Measurements from ENCODE around the gene PLLP.

The PLLP gene

GRCh38 chr16:57303910-57304168 lies 19.4 kb upstream of the PLLP start:
- Histone ChIP-seq H2AFZ (ENCODE audit: low read length) (no peak overlapping the region), H3K9ac (ENCODE audit: low read depth, low read length, poor library complexity, severe bottlenecking) (no peak overlapping the region), H3K4me1 (ENCODE audit: insufficient read depth, low read length, poor library complexity, severe bottlenecking) (peaks cover 9% of the 10 kb centered on the region), H3K9me3 (ENCODE audit: insufficient read depth, low read depth, low read length) (no peaks in the 10 kb centered on the region), H3F3A (ENCODE audit: low read depth) (peaks cover 12% of the 10 kb centered on the region), H3K4me3 (ENCODE audit: low read length, poor library complexity, severe bottlenecking) (no peak overlapping the region), H3K36me3 (ENCODE audit: insufficient read depth, low read length) (no peaks in the 10 kb centered on the region), H3K4me2 (ENCODE audit: low read depth, low read length, poor library complexity, severe bottlenecking) (no peak overlapping the region), H3K79me2 (ENCODE audit: insufficient read depth, low read length) (no peaks in the 10 kb centered on the region), H4K20me1 (ENCODE audit: insufficient read depth, low read length, poor library complexity, severe bottlenecking) (no peaks in the 10 kb centered on the region), H3K27me3 (ENCODE audit: insufficient read depth, low read length, poor library complexity, severe bottlenecking) (no peaks in the 10 kb centered on the region), H3K9me2 (replicated peaks; ENCODE audit: low read depth, low read length) (no peaks in the 10 kb centered on the region)
- TF ChIP-seq, protein P1, sequence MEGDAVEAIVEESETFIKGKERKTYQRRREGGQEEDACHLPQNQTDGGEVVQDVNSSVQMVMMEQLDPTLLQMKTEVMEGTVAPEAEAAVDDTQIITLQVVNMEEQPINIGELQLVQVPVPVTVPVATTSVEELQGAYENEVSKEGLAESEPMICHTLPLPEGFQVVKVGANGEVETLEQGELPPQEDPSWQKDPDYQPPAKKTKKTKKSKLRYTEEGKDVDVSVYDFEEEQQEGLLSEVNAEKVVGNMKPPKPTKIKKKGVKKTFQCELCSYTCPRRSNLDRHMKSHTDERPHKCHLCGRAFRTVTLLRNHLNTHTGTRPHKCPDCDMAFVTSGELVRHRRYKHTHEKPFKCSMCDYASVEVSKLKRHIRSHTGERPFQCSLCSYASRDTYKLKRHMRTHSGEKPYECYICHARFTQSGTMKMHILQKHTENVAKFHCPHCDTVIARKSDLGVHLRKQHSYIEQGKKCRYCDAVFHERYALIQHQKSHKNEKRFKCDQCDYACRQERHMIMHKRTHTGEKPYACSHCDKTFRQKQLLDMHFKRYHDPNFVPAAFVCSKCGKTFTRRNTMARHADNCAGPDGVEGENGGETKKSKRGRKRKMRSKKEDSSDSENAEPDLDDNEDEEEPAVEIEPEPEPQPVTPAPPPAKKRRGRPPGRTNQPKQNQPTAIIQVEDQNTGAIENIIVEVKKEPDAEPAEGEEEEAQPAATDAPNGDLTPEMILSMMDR (conservative IDR thresholded peaks at IDR 0.05; ENCODE audit: low read length) = no peak
- no peak for TF ChIP-seq EZH2phosphoT487 (IDR thresholded peaks at IDR 0.05; ENCODE audit: borderline replicate concordance)

DNA sequence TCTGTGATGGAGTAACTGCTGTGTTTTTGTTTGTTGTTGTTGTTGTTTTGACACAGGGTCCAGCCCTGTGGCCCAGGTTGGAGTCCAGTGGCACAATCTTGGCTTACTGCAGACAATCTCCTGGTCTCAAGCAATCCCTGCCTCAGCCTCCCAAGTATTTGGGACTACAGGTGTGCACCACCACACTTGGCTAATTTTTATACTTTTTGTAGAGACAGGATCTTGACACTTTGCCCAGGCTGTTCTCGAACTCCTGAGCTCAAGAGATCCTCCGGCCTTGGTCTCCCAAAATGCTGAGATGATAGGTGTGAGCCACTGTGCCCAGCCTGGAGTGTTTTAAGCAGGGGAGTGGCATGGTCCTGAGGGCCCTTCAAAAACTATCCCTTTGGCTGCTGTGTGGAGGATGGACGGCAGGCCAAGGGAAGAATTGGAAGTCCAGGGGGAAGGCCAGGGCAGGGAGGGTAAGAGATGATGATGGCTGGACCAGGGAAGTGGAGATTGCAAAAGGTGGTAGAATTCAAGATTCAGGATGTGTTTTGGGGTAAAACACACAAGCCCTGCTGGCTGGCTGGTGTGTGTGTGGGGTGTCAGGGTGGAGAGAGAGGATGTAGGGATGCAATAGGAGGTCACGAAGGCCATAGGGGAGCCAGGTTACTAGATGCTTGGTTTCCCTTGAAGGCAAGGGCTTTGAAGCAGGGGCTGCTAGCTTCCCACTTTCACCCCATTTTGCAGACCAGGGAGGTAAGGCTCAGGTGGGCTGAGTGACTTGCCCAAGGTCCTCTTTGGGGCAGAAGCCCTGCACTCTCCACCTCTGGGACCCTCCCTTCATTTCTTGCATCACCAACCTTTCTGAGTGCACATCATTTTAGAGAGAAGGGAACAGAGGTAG lies 18.8 kb upstream of the PLLP start:
- TF ChIP-seq EZH2phosphoT487 (IDR thresholded peaks at IDR 0.05; ENCODE audit: borderline replicate concordance) = no peak
- TF ChIP-seq, protein P1 (conservative IDR thresholded peaks at IDR 0.05; ENCODE audit: low read length) = no peak
- no peak overlapping the region for H3K4me2 ChIP-seq (ENCODE audit: low read depth, low read length, poor library complexity, severe bottlenecking)
- no peak overlapping the region for H3K9ac ChIP-seq (ENCODE audit: low read depth, low read length, poor library complexity, severe bottlenecking)

GRCh38 chr16:57301126-57301817 lies 16.8 kb upstream of the PLLP start:
- peak overlapping the region; percentile 64 for H3K4me3 ChIP-seq (ENCODE audit: low read length, poor library complexity, severe bottlenecking)
- H3K4me2 ChIP-seq (ENCODE audit: low read depth, low read length, poor library complexity, severe bottlenecking) = peak overlapping the region; percentile 65
- no peaks in the 10 kb centered on the region for H3K79me2 ChIP-seq (ENCODE audit: insufficient read depth, low read length)
- H4K20me1 ChIP-seq (ENCODE audit: insufficient read depth, low read length, poor library complexity, severe bottlenecking) = no peaks in the 10 kb centered on the region
- no peaks in the 10 kb centered on the region for H3K9me2 ChIP-seq (replicated peaks; ENCODE audit: low read depth, low read length)
- peaks cover 12% of the 10 kb centered on the region for H3K4me1 ChIP-seq (ENCODE audit: insufficient read depth, low read length, poor library complexity, severe bottlenecking)
- H3K9me3 ChIP-seq (ENCODE audit: insufficient read depth, low read depth, low read length) = no peaks in the 10 kb centered on the region
- TF ChIP-seq, protein P1 (conservative IDR thresholded peaks at IDR 0.05; ENCODE audit: low read length) = no peak
- no peak for TF ChIP-seq EZH2phosphoT487 (IDR thresholded peaks at IDR 0.05; ENCODE audit: borderline replicate concordance)
- peak overlapping the region; percentile 55 for H3K9ac ChIP-seq (ENCODE audit: low read depth, low read length, poor library complexity, severe bottlenecking)
- no peaks in the 10 kb centered on the region for H3K36me3 ChIP-seq (ENCODE audit: insufficient read depth, low read length)
- no peaks in the 10 kb centered on the region for H3K27me3 ChIP-seq (ENCODE audit: insufficient read depth, low read length, poor library complexity, severe bottlenecking)
- H2AFZ ChIP-seq (ENCODE audit: low read length) = no peak overlapping the region
- H3F3A ChIP-seq (ENCODE audit: low read depth) = peaks cover 12% of the 10 kb centered on the region

More for the DNA sequence above, 18.8 kb upstream of the PLLP start:
- no peaks in the 10 kb centered on the region for H3K9me2 ChIP-seq (replicated peaks; ENCODE audit: low read depth, low read length)
- no peaks in the 10 kb centered on the region for H3K27me3 ChIP-seq (ENCODE audit: insufficient read depth, low read length, poor library complexity, severe bottlenecking)
- H3K36me3 ChIP-seq (ENCODE audit: insufficient read depth, low read length) = no peaks in the 10 kb centered on the region
- H3K4me3 ChIP-seq (ENCODE audit: low read length, poor library complexity, severe bottlenecking) = no peak overlapping the region
- H3K4me1 ChIP-seq (ENCODE audit: insufficient read depth, low read length, poor library complexity, severe bottlenecking) = peaks cover 12% of the 10 kb centered on the region
- H3F3A ChIP-seq (ENCODE audit: low read depth) = peaks cover 12% of the 10 kb centered on the region
- H3K9me3 ChIP-seq (ENCODE audit: insufficient read depth, low read depth, low read length) = no peaks in the 10 kb centered on the region
- no peak overlapping the region for H2AFZ ChIP-seq (ENCODE audit: low read length)
- H4K20me1 ChIP-seq (ENCODE audit: insufficient read depth, low read length, poor library complexity, severe bottlenecking) = no peaks in the 10 kb centered on the region
- no peaks in the 10 kb centered on the region for H3K79me2 ChIP-seq (ENCODE audit: insufficient read depth, low read length)
